ENCODE data around the gene CGB8.
"Not testable (repeated sequence)": the region's sequence is repeated elsewhere in the genome, so short reads cannot be mapped to it uniquely, and the experiment has no call there.

CGB8 gene

GRCh38 chr19:49029749-49030148 lies 19.2 kb downstream of the CGB8 start:
- DNase-seq, result not testable (repeated sequence)

- DNase-seq, result not testable (repeated sequence)
Observed at GRCh38 chr19:49028686-49029085, 20.2 kb downstream of the CGB8 start.

- DNase-seq, result not testable (repeated sequence)
Observed at GRCh38 chr19:49025599-49025998, 23.3 kb downstream of the CGB8 start.

GRCh38 chr19:49025088-49025487 lies 23.8 kb downstream of the CGB8 start:
- not testable (repeated sequence) for DNase-seq

- DNase-seq, result not testable (repeated sequence)
Observed at GRCh38 chr19:49024233-49024632, 24.7 kb downstream of the CGB8 start, which contains the start of gene CGB3. TSS of gene CGB3 (minus strand) at chr19:49024333. CDS start at chr19:49023971, 362 bp downstream.

GRCh38 chr19:49022116-49022515 lies 26.8 kb downstream of the CGB8 start:
- DNase-seq, result no peak

- DNase-seq, result no peak
Observed at GRCh38 chr19:49020931-49021895, 27.7 kb downstream of the CGB8 start.

- no peak for DNase-seq
Observed at GRCh38 chr19:49020342-49020741, 28.6 kb downstream of the CGB8 start.

GRCh38 chr19:49019242-49019932 lies 29.5 kb downstream of the CGB8 start:
- DNase-seq, result peak; percentile 71

- DNase-seq, result peak; percentile 34
Observed at GRCh38 chr19:49018388-49019241, 30.3 kb downstream of the CGB8 start.

GRCh38 chr19:49017666-49018351 lies 31.1 kb downstream of the CGB8 start:
- peak; percentile 73 for DNase-seq

- no peak for DNase-seq
Observed at GRCh38 chr19:49017041-49017665, 31.8 kb downstream of the CGB8 start, which contains the start of gene LHB. TSS of gene LHB (minus strand) at chr19:49017091. CDS start at chr19:49017081, 10 bp downstream.

GRCh38 chr19:49016067-49016839 lies 32.7 kb downstream of the CGB8 start:
- DNase-seq, result no peak

GRCh38 chr19:49014870-49015255 lies 34.0 kb downstream of the CGB8 start:
- DNase-seq, result no peak

- no peak for DNase-seq
Observed at GRCh38 chr19:49014123-49014869, 34.6 kb downstream of the CGB8 start.

GRCh38 chr19:49011194-49011593 lies 37.7 kb downstream of the CGB8 start:
- no peak for DNase-seq

- no peak for DNase-seq
Observed at GRCh38 chr19:49010453-49010852, 38.5 kb downstream of the CGB8 start.

- DNase-seq, result no peak
Observed at GRCh38 chr19:49009828-49010227, 39.1 kb downstream of the CGB8 start.

GRCh38 chr19:49006905-49007304 lies 42.0 kb downstream of the CGB8 start:
- no peak for DNase-seq
